Suprapubic skin (tissue), 4 donors: ENCODE data around the gene LRRC45. TPM values are rescaled to one million over a fixed set of nuclear protein-coding genes. Genes with fewer than 3 reads are reported as not detected.

Experiments
- DNase-seq, 2 donors: peaks; one replicate each; pipeline ENCODE4 v3.0.0-alpha.2; 2019; ENCODE audit warnings: low spot score in 2 of 2
- H3K27ac ChIP-seq: fragments of 200-600 bp; sonication (generic); one replicate; pipeline ENCODE4 v1.5.1; 2019
- H3K27me3 ChIP-seq: fragments of 200-600 bp; sonication (generic); one replicate; pipeline ENCODE4 v1.5.1; 2019
- H3K36me3 ChIP-seq: fragments of 200-600 bp; sonication (generic); one replicate; pipeline ENCODE4 v1.5.1; 2019
- H3K4me1 ChIP-seq: fragments of 200-600 bp; sonication (generic); one replicate; pipeline ENCODE4 v1.5.1; 2019
- H3K4me3 ChIP-seq: fragments of 200-600 bp; sonication (generic); one replicate; pipeline ENCODE4 v1.5.1; 2019; ENCODE audit warnings: mild to moderate bottlenecking
- H3K9me3 ChIP-seq: fragments of 200-600 bp; sonication (generic); one replicate; pipeline ENCODE4 v1.5.1; 2019
- EP300 ChIP-seq: sonication (generic); formaldehyde crosslinking; IDR thresholded peaks from one replicate; pipeline ENCODE4 v1.6.1; 2017; ENCODE audit warnings: antibody characterized with exemption
- POLR2A ChIP-seq, 2 donors: fragments of 450-650 bp; IDR thresholded peaks; one replicate each; pipeline ENCODE4 v1.6.1; 2017; ENCODE audit warnings: antibody characterized with exemption in 2 of 2, mild to moderate bottlenecking in 2 of 2, moderate library complexity in 2 of 2
- POLR2AphosphoS5 ChIP-seq, 3 donors: sonication (generic); formaldehyde crosslinking; IDR thresholded peaks; one replicate each; pipeline ENCODE4 v1.6.1; 2017; ENCODE audit warnings: antibody characterized with exemption in 3 of 3
- WGBS: methylation state at CpG from one replicate; pipeline ENCODE4 v1.1.5; 2018; 5-methylcytosine and 5-hydroxymethylcytosine counted together
- total RNA-seq, 4 donors: library from RNA; depleted of rRNA; stranded (reverse); fragments of >200 nt; gene quantifications; one replicate each; pipeline ENCODE4 v1.1.0, GENCODE V29; 2016
- TF ChIP-seq, protein P1 (sequence below), 2 donors: fragments of 200-600 bp in 1 of 2; fragments of 450-650 bp in 1 of 2; sonication (generic) in 1 of 2; IDR thresholded peaks; one replicate each; pipeline ENCODE4 v1.5.1; 2016 to 2019; ENCODE audit warnings: antibody characterized with exemption in 2 of 2, mild to moderate bottlenecking in 1 of 2, moderate library complexity in 1 of 2

LRRC45 gene
- total RNA-seq, 4 donors from 2014 or later, result 14.1 to 18.7 (median 15.4) TPM

DNA sequence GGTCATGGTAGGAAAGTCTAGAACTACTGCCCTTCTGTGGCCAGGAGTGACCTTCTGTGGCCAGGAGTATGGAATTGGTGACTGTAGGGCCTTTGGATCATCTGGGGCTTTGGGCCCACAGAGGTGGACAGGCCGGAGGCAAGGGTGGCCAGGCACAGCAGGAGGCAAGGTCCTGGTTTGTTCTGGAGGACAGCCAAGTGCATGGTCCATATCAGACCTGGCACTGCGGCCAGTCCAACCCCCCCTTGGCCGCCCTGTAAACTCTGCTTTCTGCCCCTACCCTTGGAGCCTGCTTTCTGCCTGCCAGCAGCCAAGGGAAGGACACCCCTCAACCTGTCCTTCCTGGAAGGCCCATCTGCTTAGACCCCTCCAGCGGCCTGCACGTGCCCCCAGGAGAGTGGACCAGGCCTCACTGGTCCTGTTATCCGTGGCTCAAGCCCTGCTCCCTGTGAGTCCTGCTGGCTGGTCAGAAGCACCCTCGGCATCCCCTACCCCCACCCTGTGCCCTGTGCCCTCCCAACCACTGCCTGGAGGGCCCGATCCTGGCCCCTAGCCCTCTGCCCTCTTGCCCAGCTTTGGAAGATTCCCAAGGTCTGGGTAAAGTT, 16.7 kb downstream of the LRRC45 start:
- no peak overlapping the region for H3K27ac ChIP-seq
- no peak overlapping the region for H3K4me3 ChIP-seq
- no peak for TF ChIP-seq EP300
- TF ChIP-seq, protein P1, sequence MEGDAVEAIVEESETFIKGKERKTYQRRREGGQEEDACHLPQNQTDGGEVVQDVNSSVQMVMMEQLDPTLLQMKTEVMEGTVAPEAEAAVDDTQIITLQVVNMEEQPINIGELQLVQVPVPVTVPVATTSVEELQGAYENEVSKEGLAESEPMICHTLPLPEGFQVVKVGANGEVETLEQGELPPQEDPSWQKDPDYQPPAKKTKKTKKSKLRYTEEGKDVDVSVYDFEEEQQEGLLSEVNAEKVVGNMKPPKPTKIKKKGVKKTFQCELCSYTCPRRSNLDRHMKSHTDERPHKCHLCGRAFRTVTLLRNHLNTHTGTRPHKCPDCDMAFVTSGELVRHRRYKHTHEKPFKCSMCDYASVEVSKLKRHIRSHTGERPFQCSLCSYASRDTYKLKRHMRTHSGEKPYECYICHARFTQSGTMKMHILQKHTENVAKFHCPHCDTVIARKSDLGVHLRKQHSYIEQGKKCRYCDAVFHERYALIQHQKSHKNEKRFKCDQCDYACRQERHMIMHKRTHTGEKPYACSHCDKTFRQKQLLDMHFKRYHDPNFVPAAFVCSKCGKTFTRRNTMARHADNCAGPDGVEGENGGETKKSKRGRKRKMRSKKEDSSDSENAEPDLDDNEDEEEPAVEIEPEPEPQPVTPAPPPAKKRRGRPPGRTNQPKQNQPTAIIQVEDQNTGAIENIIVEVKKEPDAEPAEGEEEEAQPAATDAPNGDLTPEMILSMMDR (IDR thresholded peaks at IDR 0.05), result no peak
- no peak for TF ChIP-seq POLR2A (IDR thresholded peaks at IDR 0.05)
- no peak for TF ChIP-seq POLR2AphosphoS5 (IDR thresholded peaks at IDR 0.05)
- no peaks in the 10 kb centered on the region for H3K27me3 ChIP-seq
- no peak for DNase-seq
- peaks cover 22% of the 10 kb centered on the region for H3K4me1 ChIP-seq
- 93% methylated on average over 6 of the region's 8 CpGs for WGBS
- H3K36me3 ChIP-seq, result no peaks in the 10 kb centered on the region
- H3K9me3 ChIP-seq, result no peaks in the 10 kb centered on the region

DNA sequence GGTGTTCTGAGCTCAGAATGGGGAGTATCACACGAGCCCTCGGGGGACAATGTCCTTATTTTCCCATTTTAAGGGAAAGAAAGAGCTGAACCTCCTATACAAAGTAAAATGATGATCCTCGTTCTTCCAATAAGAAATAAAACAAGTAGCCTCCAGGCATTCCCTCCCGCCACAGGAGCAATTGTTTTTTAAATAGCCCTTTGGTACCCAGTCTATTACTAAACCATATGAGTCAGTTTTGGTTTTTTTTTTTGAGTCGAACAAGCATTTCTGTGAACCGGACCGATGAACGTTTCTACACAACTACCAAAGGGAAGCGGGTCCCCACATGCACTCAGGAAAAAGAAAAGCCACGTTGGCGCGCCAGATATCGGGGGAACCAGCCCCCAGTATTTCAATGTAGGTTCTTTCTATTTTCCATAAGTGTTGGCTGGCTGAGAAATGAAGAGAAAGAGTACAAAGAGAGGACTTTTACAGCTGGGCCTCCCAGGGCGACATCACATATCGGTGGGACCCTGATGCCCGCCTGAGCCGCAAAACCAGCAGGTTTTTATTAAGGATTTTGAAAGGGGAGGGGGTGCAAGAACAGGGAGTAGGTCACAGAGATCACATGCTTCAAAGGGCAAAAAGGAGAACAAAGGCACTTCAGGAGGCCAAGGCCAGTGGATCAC, 18.2 kb downstream of the LRRC45 start:
- Histone ChIP-seq H3K27ac (no peak overlapping the region), H3K27me3 (no peaks in the 10 kb centered on the region), H3K4me3 (no peak overlapping the region), H3K36me3 (no peaks in the 10 kb centered on the region), H3K9me3 (no peaks in the 10 kb centered on the region), H3K4me1 (peaks cover 16% of the 10 kb centered on the region)
- no peak for DNase-seq
- TF ChIP-seq POLR2A (IDR thresholded peaks at IDR 0.05) (no peak), EP300 (no peak)
- WGBS, result 81% methylated on average over 17 of the region's 17 CpGs

DNA sequence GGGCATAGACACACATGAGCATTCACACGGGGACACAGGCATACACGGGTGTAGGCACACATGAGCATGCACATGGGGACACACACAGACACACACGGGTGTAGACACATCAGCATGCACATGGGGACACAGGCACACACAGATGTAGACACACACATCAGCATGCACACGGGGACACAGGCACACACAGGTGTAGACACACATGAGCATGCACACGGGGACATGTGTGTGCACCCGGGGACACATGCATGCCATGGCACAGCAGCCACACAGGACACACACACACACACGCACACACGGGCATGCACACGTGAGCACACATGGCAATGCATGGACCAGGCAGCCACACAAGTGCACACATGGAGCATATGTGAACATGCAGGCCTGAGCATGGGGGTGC, 19.5 kb downstream of the LRRC45 start:
- Histone ChIP-seq H3K4me1 (peaks cover 8% of the 10 kb centered on the region), H3K27me3 (no peaks in the 10 kb centered on the region), H3K9me3 (no peaks in the 10 kb centered on the region), H3K27ac (no peak overlapping the region), H3K36me3 (peaks cover 9% of the 10 kb centered on the region), H3K4me3 (no peak overlapping the region)
- WGBS, result 79% methylated on average over 3 of the region's 9 CpGs
- no peak for DNase-seq
- TF ChIP-seq POLR2A (IDR thresholded peaks at IDR 0.05) (no peak), EP300 (no peak), POLR2AphosphoS5 (IDR thresholded peaks at IDR 0.05) (no peak)
- TF ChIP-seq, protein P1 (IDR thresholded peaks at IDR 0.05), result no peak

DNA sequence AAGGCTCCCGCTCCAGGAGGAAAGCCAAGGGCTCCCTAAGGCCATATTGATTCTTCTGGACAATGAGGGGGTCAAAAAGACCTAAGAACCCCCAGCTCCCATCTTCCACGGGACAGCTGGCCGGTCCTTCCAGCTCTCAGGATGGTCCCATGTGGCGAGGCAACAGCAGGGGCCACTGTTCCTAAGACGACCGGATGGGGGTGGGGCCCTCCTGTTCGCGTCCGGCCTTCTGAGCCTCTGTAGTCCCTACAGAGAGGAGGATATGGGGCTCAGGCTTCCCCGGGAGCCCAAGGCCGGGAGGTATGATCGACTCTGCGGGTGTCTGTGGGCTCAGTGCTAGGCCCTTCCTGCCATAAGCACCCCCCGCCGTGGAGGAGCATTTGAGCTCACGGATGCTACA, 20.4 kb downstream of the LRRC45 start:
- WGBS, result 61% methylated on average over 3 of the region's 16 CpGs
- Histone ChIP-seq H3K27me3 (no peaks in the 10 kb centered on the region), H3K4me1 (peaks cover 4% of the 10 kb centered on the region), H3K4me3 (no peak overlapping the region), H3K36me3 (peaks cover 17% of the 10 kb centered on the region), H3K9me3 (no peaks in the 10 kb centered on the region), H3K27ac (no peak overlapping the region)
- DNase-seq, result no peak
- TF ChIP-seq, protein P1 (IDR thresholded peaks at IDR 0.05), result no peak
- TF ChIP-seq POLR2A (IDR thresholded peaks at IDR 0.05), result no peak
- TF ChIP-seq EP300, result no peak
- TF ChIP-seq POLR2AphosphoS5 (IDR thresholded peaks at IDR 0.05), result no peak

DNA sequence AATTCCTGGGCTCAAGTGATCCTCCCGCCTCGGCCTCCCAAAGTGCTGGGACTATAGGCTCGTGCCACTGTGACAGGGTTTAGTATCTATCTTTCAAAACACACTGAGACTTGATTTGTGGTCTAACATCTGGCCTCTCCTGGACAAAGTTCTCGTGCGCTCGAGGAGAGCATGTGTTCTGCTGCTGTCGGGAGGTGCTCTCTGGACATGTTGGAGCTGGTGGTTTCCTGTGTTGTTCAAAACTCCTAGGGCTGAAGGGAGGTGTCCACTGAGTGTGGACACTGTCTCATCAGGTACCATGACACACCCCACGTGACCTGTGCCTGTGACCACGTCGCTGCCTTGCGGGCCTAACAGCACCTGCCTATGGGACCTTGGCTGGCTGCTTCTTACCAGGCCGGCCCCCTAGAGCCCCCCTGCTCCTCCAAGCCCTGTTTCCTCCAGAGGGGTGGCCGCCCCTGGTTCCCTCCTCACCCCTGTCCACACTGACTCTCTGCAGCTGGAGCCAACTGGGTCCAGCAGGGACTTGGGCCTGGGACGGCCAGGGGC, 22.9 kb downstream of the LRRC45 start:
- no peak for DNase-seq
- Histone ChIP-seq H3K9me3 (no peaks in the 10 kb centered on the region), H3K27me3 (no peaks in the 10 kb centered on the region), H3K4me3 (no peak overlapping the region), H3K27ac (no peak overlapping the region), H3K4me1 (peaks cover 17% of the 10 kb centered on the region), H3K36me3 (peaks cover 28% of the 10 kb centered on the region)
- 77% methylated on average over 7 of the region's 14 CpGs for WGBS
- TF ChIP-seq POLR2AphosphoS5 (IDR thresholded peaks at IDR 0.05), result no peak
- TF ChIP-seq EP300, result no peak
- TF ChIP-seq POLR2A (IDR thresholded peaks at IDR 0.05), result no peak
- TF ChIP-seq, protein P1 (IDR thresholded peaks at IDR 0.05), result no peak
